ENCODE results near the gene ZNF700.
"Not testable (repeated sequence)": the region's sequence is repeated elsewhere in the genome, so short reads cannot be mapped to it uniquely, and the experiment has no call there.

ZNF700 gene

DNA sequence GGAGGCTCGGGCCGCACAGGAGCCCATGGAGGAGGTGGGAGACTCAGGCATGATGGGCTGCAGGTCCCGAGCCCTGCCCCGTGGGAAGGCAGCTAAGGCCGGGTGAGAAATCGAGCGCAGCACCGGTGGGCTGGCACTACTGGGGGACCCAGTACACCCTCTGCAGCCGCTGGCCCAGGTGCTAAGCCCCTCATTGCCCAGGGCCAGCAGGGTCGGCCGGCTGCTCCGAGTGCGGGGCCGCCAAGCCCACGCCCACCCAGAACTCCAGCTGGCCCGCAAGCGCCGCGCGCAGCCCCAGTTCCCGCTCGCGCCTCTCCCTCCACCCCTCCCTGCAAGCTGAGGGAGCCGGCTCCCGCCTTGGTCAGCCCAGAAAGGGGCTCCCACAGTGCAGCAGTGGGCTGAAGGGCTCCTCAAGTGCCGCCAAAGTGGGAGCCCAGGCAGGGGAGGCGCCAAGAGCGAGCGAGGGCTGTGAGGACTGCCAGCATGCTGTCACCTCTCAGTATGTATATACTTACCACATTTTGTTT lies 16.5 kb downstream of the ZNF700 start:
- DNase-seq = not testable (repeated sequence)

GRCh38 chr19:11942008-11942842 lies 17.3 kb downstream of the ZNF700 start:
- DNase-seq = no peak

DNA sequence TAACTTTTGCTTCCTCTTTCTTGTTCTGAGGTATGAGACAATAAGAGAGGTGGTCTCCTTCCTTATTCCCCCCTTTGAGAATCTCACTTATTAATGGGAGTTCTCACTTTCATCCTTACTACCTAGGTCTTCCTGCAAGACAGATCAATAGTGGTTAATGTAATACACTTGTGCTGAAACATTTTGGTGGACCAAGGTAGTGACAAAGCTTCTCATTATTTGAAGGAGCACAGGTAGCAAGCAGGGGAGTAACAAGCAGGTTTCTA lies 17.9 kb downstream of the ZNF700 start:
- peak; percentile 29 for DNase-seq

GRCh38 chr19:11944656-11945055 lies 19.7 kb downstream of the ZNF700 start:
- no peak for DNase-seq

DNA sequence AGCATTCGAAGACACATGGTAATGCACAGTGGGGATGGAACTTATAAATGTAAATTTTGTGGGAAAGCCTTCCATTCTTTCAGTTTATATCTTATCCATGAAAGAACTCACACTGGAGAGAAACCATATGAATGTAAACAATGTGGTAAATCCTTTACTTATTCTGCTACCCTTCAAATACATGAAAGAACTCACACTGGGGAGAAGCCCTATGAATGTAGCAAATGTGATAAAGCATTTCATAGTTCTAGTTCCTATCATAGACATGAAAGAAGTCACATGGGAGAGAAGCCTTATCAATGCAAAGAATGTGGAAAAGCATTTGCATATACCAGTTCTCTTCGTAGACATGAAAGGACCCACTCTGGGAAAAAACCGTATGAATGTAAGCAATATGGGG lies 23.7 kb downstream of the ZNF700 start:
- no peak for DNase-seq

GRCh38 chr19:11949201-11949600 lies 24.3 kb downstream of the ZNF700 start:
- peak; percentile 37 for DNase-seq

- peak; percentile 19 for DNase-seq
Observed at GRCh38 chr19:11949614-11950080, 24.7 kb downstream of the ZNF700 start.

DNA sequence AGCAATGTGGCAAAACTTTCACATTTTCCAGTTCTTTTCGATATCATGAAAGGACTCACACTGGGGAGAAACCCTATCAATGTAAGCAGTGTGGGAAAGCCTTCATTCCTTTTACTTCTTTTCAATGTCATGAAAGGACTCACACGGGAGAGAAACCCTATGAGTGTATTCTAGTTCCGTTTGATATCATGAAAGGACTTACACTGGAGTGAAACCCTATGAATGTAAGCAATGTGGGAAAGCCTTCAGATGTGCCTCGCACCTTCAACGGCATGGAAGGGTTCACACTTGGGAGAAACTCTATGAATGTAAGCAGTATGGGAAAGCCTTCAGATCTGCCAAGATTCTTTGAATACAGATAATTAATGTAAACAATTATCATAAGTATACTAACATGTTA lies 25.4 kb downstream of the ZNF700 start:
- no peak for DNase-seq

DNA sequence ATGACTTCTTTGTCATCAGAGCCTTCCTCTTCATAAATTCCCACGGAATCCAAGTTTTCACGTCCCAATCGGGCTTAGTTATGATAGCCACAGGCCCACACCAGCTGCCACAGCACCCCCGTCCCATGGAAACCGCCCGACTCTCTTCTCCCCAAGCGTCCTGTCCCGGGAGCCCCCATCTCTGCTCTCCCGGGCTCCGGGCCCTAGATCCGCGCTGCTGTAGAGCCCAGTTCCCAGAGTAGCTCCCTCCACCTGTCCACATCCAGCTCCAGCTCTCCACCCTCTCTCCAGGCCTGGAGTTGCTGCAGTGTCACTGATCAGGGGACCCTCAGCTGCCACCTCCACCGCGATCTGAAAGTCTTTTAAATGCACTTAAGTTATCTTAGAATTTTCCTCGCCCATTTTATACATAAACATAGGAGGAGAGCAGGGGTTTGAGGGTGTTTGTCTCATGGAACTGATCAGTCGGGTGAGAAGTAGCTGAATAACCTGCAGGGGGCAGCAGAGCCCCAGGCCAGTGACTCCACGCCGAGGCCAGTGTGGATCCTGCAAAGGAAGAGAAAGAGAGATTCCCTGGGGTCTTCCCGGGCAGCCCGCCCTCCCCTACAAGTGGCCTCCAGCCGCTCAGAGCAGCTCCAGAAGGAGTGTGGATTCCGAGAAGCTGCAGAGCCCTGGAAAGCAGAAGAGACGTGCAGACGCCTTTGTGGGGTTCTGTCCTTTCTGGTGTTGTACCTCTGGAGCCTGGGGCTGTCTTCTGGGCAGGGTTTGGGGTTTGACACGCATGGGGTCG lies 38.9 kb downstream of the ZNF700 start:
- DNase-seq = peak; percentile 80

GRCh38 chr19:11964496-11964857 lies 39.6 kb downstream of the ZNF700 start:
- DNase-seq = peak; percentile 84

GRCh38 chr19:11964858-11965645 lies 40.1 kb downstream of the ZNF700 start, which contains the start of gene ZNF763:
TSS of gene ZNF763 (plus strand) at chr19:11965040. CDS start at chr19:11965209, 169 bp downstream.
- DNase-seq = peak; percentile 93

- DNase-seq = no peak
Observed at GRCh38 chr19:11970174-11970573, 45.3 kb downstream of the ZNF700 start.

- DNase-seq = no peak
Observed at GRCh38 chr19:11971041-11971440, 46.1 kb downstream of the ZNF700 start.

GRCh38 chr19:11973019-11973810 lies 48.3 kb downstream of the ZNF700 start:
- DNase-seq = no peak

GRCh38 chr19:11978492-11979100 lies 53.7 kb downstream of the ZNF700 start:
- no peak for DNase-seq

DNA sequence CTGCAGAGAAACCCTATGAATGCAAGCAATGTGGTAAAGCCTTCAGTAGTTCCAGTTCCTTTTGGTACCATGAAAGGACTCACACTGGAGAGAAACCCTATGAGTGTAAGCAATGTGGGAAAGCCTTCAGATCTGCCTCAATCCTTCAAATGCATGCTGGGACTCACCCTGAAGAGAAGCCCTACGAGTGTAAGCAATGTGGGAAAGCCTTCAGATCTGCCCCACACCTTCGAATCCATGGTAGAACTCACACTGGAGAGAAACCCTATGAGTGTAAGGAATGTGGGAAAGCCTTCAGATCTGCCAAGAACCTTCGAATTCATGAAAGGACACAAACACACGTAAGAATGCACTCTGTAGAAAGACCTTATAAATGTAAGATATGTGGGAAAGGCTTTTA lies 54.6 kb downstream of the ZNF700 start:
- DNase-seq = no peak

- peak; percentile 24 for DNase-seq
Observed at GRCh38 chr19:11982526-11982925, 57.6 kb downstream of the ZNF700 start.

DNA sequence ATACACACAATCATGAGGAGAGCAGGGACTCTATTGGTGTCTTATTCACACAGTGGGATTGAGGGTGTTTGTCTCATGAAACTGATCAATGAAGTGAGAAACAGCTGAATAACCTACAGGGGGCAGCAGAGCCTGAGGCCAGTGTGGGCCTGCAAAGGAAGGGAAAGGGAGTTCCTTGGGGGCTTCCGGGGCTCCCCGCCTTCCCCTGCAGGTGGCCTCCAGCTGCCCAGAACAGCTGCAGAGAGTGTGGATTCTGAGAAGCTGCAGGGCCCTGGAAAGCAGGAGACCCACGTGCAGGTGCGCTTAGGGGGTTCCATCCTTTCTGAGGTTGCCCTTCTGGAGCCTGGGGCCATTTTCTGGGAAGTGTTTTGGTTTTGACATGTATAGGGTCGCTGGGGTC lies 60.1 kb downstream of the ZNF700 start:
- DNase-seq = no peak

DNA sequence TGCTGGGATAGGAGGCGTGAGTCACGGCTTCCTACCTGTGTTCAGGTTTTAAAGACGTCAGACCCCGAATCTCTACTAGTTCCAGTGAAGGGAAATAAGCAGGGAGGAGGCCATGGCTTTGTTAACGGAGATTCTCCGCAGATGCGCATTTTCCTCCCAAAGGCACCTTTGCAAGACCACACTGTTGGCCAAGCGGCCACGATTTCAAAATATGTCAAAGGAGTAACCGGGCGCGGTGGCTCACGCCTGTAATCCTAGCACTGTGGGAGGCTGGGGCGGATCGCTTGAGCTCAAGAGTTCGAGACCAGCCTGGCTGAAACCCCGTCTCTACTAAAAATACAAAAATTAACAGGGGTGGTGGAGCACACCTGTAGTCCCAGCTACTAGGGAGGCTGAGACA lies 61.8 kb downstream of the ZNF700 start:
- no peak for DNase-seq

- DNase-seq = peak; percentile 97
Observed at GRCh38 chr19:11987405-11988281, 62.7 kb downstream of the ZNF700 start.

DNA sequence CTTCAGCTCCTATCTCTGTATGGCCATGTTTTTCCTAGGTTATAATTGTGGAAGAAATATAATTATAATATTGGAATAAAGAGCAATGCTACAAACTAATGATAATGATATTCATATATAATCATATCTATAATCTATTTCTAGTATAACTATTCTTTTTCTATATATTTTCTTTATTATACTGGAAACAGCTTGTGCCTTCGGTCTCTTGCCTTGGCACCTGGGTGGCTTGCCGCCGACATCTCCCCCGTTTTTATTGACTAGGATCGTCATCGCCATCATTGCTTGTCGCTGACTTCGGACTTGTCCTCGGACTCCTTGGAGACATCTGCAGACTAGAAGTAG lies 64.2 kb downstream of the ZNF700 start:
- no peak for DNase-seq
